K562 (cell line): ENCODE results near the gene MYADM. TPM values are rescaled to one million over a fixed set of nuclear protein-coding genes. Genes with fewer than 3 reads are reported as not detected.

Experiments used
- ARID1B ChIP-seq: fragments of 450-650 bp; IDR thresholded peaks from 2 replicates; pipeline ENCODE4 v1.6.1; 2016; ENCODE audit warnings: antibody characterized with exemption, mild to moderate bottlenecking, inconsistent platforms
- BRD9 ChIP-seq: fragments of 450-650 bp; IDR thresholded peaks from 2 replicates; pipeline ENCODE4 v1.6.1; 2018; ENCODE audit warnings: low read depth; ENCODE audit not compliant: partially characterized antibody
- DIDO1 ChIP-seq: fragments of 450-650 bp; IDR thresholded peaks from 2 replicates; pipeline ENCODE4 v1.6.1; 2016; ENCODE audit warnings: low read depth, missing biosample characterization, missing genetic modification characterization
- JUN ChIP-seq, 2 experiments: sonication (generic) in 1 of 2; formaldehyde crosslinking in 1 of 2; IDR thresholded peaks; 2 replicates each; pipeline versions ENCODE4 v1.6.1 to v1.8.0; 2012 to 2022; ENCODE audit warnings: borderline replicate concordance in 2 of 2, mild to moderate bottlenecking in 2 of 2, improper control_type of control experiment in 1 of 2, low read depth in 1 of 2, low read length in 1 of 2, missing genetic modification reagents in 1 of 2
- PHF8 ChIP-seq: fragments of 200-600 bp; sonication (generic); IDR thresholded peaks from 2 replicates; pipeline ENCODE4 v1.6.1; 2012; ENCODE audit warnings: mixed run types, mild to moderate bottlenecking, inconsistent platforms, low read length, moderate library complexity, borderline replicate concordance
- PTTG1 ChIP-seq: fragments of 450-650 bp; IDR thresholded peaks from 2 replicates; pipeline ENCODE4 v1.6.1; 2016; ENCODE audit warnings: low read depth, mild to moderate bottlenecking, missing genetic modification characterization, missing compliant biosample characterization
- RBM14 ChIP-seq: fragments of 200-400 bp; formaldehyde crosslinking; IDR thresholded peaks from 2 replicates; pipeline ENCODE4 v1.6.1; 2018; ENCODE audit warnings: low read depth, mild to moderate bottlenecking, low read length, moderate library complexity, borderline replicate concordance; ENCODE audit not compliant: insufficient read depth
- RBM25 ChIP-seq: fragments of 200-400 bp; formaldehyde crosslinking; IDR thresholded peaks from 2 replicates; pipeline ENCODE4 v1.6.1; 2018; ENCODE audit warnings: low read length, low read depth, moderate library complexity; ENCODE audit not compliant: severe bottlenecking
- ZNF232 ChIP-seq: sonication (generic); formaldehyde crosslinking; IDR thresholded peaks from 2 replicates; pipeline ENCODE4 v1.8.0; 2022; ENCODE audit warnings: mild to moderate bottlenecking, missing genetic modification reagents
- polyA plus RNA-seq, 8 experiments: library from polyadenylated mRNA; depleted of rRNA in 4 of 8; stranded (reverse) in 5 of 8; unstranded in 3 of 8; fragments of >200 nt; fragmentation: Nextera tagmentation in 2 of 8; fragmentation: Illumina TruSeq in 1 of 8; extraction: Ambion mirVana in 2 of 8; extraction: Trizol in 1 of 8; gene quantifications; 2 replicates each; pipeline versions ENCODE4 v1.2.1 to v1.2.3, GENCODE V29; 2011 to 2014; ENCODE audit warnings: inconsistent platforms in 1 of 8, missing spikeins in 1 of 8
- total RNA-seq, 7 experiments: library from RNA; depleted of rRNA in 6 of 7; stranded (reverse); fragments of >200 nt in 6 of 7; fragmentation: Illumina TruSeq in 2 of 7; extraction: Trizol in 2 of 7; gene quantifications; 2 replicates each; pipeline versions ENCODE4 v1.2.1 to v1.2.3, GENCODE V29; 2011 to 2021; ENCODE audit warnings: low replicate concordance in 1 of 7
- TF ChIP-seq, protein P1 (sequence below): fragments of 450-650 bp; formaldehyde crosslinking; IDR thresholded peaks from 2 replicates; pipeline ENCODE4 v1.4.0; 2020; ENCODE audit warnings: mild to moderate bottlenecking, moderate library complexity
- TF ChIP-seq, protein P2 (sequence below): sonication (generic); formaldehyde crosslinking; IDR thresholded peaks from 2 replicates; pipeline ENCODE4 v1.8.1; 2023; ENCODE audit warnings: missing genetic modification reagents, mild to moderate bottlenecking, borderline replicate concordance
- TF ChIP-seq, protein P3 (sequence below), 2 experiments: fragments of 450-650 bp in 1 of 2; sonication (generic) in 1 of 2; formaldehyde crosslinking; conservative IDR thresholded peaks; 2 replicates each; pipeline versions ENCODE4 v1.4.0 to v1.8.1; 2020 to 2022; ENCODE audit warnings: mild to moderate bottlenecking in 1 of 2, missing genetic modification reagents in 1 of 2

Gene MYADM
- total and polyA plus RNA-seq, 9 of the 15 experiments (the other 6 are each of a cell fraction or from before 2014, with no cell fraction given), result 4.5 to 70.3 (median 14.4) TPM

DNA sequence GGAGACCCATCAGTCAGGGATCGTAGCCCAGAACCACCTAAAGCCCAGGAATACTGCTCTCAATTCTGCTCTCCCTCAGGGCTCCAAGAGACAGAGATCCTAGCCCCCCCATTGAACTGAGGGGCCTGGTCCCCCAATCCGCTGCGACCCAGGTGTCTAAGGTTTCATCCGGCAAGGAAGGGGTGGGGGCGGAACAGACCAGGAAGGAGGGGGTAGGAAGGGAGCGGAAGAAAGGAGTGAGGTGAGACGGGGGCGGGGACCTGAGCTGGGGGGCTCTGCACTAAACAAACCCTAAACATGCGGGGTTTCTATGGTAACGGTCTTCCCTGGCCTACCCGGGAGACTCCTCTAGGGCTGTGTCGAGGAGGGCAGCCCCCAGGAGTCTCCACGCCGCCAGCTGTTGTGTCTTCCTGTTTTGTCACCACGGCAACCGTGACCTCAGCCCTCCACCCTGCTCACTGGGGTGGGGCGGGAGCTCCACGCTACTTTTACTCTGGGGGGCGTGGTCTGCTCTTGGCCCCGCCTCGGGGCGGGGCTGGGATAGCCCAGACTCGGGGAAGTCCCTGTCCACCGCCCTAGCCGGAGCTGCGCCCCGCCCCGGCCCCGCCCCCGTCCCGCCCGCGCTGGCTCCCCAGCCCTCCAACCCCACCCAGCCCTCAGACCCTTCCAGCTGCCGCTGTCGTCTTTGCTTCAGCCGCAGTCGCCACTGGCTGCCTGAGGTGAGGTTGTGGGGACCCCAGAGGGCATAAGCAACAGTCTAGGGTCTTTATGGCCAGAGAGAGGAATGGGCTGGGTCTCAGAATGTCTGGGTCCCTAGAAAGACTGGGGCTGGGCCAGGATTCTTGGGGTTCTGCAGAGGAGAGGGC is at the start of gene MYADM (continued):
- TF ChIP-seq JUN (IDR thresholded peaks at IDR 0.05; ENCODE audit: borderline replicate concordance, low read depth, low read length) (0 out of 2 replicates have a peak, but pooled peaks have one; percentile 9), JUN (CRISPR knock-in tag; IDR thresholded peaks at IDR 0.05; ENCODE audit: borderline replicate concordance) (no peak), RBM25 (no peak), DIDO1 (tag) (no peak), PTTG1 (tag) (no peak), RBM14 (no peak), PHF8 (peak; percentile 32; the same call in 1 of the 2 replicates), ARID1B (peak; percentile 37; the same call in 1 of the 2 replicates), BRD9 (no peak), ZNF232 (no peak)
- TF ChIP-seq, protein P1, sequence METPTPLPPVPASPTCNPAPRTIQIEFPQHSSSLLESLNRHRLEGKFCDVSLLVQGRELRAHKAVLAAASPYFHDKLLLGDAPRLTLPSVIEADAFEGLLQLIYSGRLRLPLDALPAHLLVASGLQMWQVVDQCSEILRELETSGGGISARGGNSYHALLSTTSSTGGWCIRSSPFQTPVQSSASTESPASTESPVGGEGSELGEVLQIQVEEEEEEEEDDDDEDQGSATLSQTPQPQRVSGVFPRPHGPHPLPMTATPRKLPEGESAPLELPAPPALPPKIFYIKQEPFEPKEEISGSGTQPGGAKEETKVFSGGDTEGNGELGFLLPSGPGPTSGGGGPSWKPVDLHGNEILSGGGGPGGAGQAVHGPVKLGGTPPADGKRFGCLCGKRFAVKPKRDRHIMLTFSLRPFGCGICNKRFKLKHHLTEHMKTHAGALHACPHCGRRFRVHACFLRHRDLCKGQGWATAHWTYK (CRISPR knock-in tag), result no peak
- TF ChIP-seq, protein P2, sequence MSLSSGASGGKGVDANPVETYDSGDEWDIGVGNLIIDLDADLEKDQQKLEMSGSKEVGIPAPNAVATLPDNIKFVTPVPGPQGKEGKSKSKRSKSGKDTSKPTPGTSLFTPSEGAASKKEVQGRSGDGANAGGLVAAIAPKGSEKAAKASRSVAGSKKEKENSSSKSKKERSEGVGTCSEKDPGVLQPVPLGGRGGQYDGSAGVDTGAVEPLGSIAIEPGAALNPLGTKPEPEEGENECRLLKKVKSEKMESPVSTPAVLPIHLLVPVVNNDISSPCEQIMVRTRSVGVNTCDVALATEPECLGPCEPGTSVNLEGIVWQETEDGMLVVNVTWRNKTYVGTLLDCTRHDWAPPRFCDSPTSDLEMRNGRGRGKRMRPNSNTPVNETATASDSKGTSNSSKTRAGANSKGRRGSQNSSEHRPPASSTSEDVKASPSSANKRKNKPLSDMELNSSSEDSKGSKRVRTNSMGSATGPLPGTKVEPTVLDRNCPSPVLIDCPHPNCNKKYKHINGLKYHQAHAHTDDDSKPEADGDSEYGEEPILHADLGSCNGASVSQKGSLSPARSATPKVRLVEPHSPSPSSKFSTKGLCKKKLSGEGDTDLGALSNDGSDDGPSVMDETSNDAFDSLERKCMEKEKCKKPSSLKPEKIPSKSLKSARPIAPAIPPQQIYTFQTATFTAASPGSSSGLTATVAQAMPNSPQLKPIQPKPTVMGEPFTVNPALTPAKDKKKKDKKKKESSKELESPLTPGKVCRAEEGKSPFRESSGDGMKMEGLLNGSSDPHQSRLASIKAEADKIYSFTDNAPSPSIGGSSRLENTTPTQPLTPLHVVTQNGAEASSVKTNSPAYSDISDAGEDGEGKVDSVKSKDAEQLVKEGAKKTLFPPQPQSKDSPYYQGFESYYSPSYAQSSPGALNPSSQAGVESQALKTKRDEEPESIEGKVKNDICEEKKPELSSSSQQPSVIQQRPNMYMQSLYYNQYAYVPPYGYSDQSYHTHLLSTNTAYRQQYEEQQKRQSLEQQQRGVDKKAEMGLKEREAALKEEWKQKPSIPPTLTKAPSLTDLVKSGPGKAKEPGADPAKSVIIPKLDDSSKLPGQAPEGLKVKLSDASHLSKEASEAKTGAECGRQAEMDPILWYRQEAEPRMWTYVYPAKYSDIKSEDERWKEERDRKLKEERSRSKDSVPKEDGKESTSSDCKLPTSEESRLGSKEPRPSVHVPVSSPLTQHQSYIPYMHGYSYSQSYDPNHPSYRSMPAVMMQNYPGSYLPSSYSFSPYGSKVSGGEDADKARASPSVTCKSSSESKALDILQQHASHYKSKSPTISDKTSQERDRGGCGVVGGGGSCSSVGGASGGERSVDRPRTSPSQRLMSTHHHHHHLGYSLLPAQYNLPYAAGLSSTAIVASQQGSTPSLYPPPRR (CRISPR knock-in tag), result no peak
- TF ChIP-seq, protein P3, sequence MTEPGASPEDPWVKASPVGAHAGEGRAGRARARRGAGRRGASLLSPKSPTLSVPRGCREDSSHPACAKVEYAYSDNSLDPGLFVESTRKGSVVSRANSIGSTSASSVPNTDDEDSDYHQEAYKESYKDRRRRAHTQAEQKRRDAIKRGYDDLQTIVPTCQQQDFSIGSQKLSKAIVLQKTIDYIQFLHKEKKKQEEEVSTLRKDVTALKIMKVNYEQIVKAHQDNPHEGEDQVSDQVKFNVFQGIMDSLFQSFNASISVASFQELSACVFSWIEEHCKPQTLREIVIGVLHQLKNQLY (CRISPR knock-in tag; conservative IDR thresholded peaks at IDR 0.05), result no peak
